K562 (cell line): Measurements from ENCODE around the gene CACNG6. TPM values are rescaled to one million over a fixed set of nuclear protein-coding genes. Genes with fewer than 3 reads are reported as not detected.

Source experiments
- ATAC-seq: fragments of 200-7000 bp; cut with Tn5 transposase; 3 replicates; pipeline ENCODE4 v1.9.1; 2020; ENCODE audit warnings: moderate library complexity
- BruUV-seq: library from RNA; stranded (reverse); fragments of 400-500 nt; replicated peaks from 2 replicates; lab custom pipeline; 2021; lab: Mats Ljungman, UMichigan
- CTCF ChIA-PET: fragments of 300-600 bp; formaldehyde crosslinking; extraction: SDS; loops from one replicate; lab custom pipeline; 2021; ENCODE audit warnings: low intra/inter-chr PET ratio; lab: Yijun Ruan, JAX
- POLR2A ChIA-PET: fragments of 300-600, 350-650 bp; sonication (Branson Sonifier 250); formaldehyde crosslinking; extraction: SDS; loops from one replicate; lab custom pipeline; 2021; ENCODE audit warnings: antibody characterized with exemption, inconsistent platforms; lab: Yijun Ruan, JAX
- DNase-seq, 4 experiments: peaks; one replicate each; pipeline versions ENCODE4 v3.0.0 to v3.0.0-alpha.2; 2011 to 2018; ENCODE audit warnings: low spot score in 3 of 4, mixed read lengths in 3 of 4; ENCODE audit errors: extremely low read depth in 1 of 4
- FAIRE-seq: peaks from 2 replicates; lab custom pipeline; 2011; peaks lifted over from hg19 to GRCh38; lab: Jason Lieb, UNC
- H2AFZ ChIP-seq: 2 replicates; pipeline ENCODE4 v1.6.0; 2011; ENCODE audit warnings: low read depth, low read length, control low read depth, inconsistent platforms
- H3K27ac ChIP-seq: fragments of 200-600 bp; 3 replicates; pipeline ENCODE4 v1.8.0; 2011; ENCODE audit warnings: low read depth, mild to moderate bottlenecking, control low read depth, inconsistent platforms, low read length, moderate library complexity, mixed read lengths; ENCODE audit errors: extremely low read depth
- H3K27me3 ChIP-seq, 2 experiments: fragments of 300-600 bp in 1 of 2; 2 replicates in 1 of 2; 3 replicates in 1 of 2; pipeline versions ENCODE4 v1.6.0 to v1.8.0; 2011; ENCODE audit warnings: inconsistent platforms in 2 of 2, low read length in 2 of 2, mild to moderate bottlenecking in 1 of 2, mixed read lengths in 1 of 2, moderate library complexity in 1 of 2; ENCODE audit not compliant: control insufficient read depth in 2 of 2, insufficient read depth in 2 of 2
- H3K36me3 ChIP-seq: fragments of 300-600 bp; 3 replicates; pipeline ENCODE4 v1.8.0; 2011; ENCODE audit warnings: mild to moderate bottlenecking, low read length, inconsistent platforms; ENCODE audit not compliant: control insufficient read depth, insufficient read depth
- H3K4me1 ChIP-seq, 2 experiments: fragments of 200-600 bp in 1 of 2; replicated peaks in 1 of 2; 2 replicates in 1 of 2; 3 replicates in 1 of 2; pipeline versions ENCODE4 v1.5.1 to v1.8.0; 2011; ENCODE audit warnings: inconsistent platforms in 2 of 2, low read length in 2 of 2, mild to moderate bottlenecking in 1 of 2, mixed read lengths in 1 of 2, moderate library complexity in 1 of 2; ENCODE audit not compliant: control insufficient read depth in 2 of 2, insufficient read depth in 2 of 2
- H3K4me2 ChIP-seq: 2 replicates; pipeline ENCODE4 v1.6.1; 2011; ENCODE audit warnings: low read length, control low read depth, inconsistent platforms, mixed read lengths; ENCODE audit not compliant: insufficient read depth
- H3K4me3 ChIP-seq: fragments of 200-600 bp; sonication (generic), shearing (Covaris generic); 2 replicates; pipeline ENCODE4 v1.5.1; 2016; ENCODE audit warnings: control low read depth, inconsistent platforms
- H3K79me2 ChIP-seq: fragments of 200-600 bp; 3 replicates; pipeline ENCODE4 v1.8.0; 2011; ENCODE audit warnings: low read length, inconsistent platforms; ENCODE audit not compliant: control insufficient read depth, insufficient read depth
- H3K9ac ChIP-seq, 2 experiments: 2 replicates each; pipeline versions ENCODE4 v1.6.0 to v1.6.1; 2011; ENCODE audit warnings: low read depth in 2 of 2, low read length in 2 of 2, control low read depth in 1 of 2, inconsistent platforms in 1 of 2, mild to moderate bottlenecking in 1 of 2, mixed read lengths in 1 of 2; ENCODE audit not compliant: insufficient read depth in 1 of 2
- H3K9me1 ChIP-seq: one replicate; pipeline ENCODE4 v1.6.0; 2011; ENCODE audit warnings: inconsistent platforms, mild to moderate bottlenecking, low read length, moderate library complexity; ENCODE audit not compliant: control insufficient read depth, insufficient read depth
- H3K9me3 ChIP-seq: replicated peaks from 2 replicates; pipeline ENCODE4 v1.5.1; 2011; ENCODE audit warnings: low read depth, low read length, inconsistent platforms; ENCODE audit not compliant: control insufficient read depth, insufficient read depth
- H4K20me1 ChIP-seq: replicated peaks from 2 replicates; pipeline ENCODE4 v1.6.1; 2011; ENCODE audit warnings: low read length, inconsistent platforms, mixed read lengths; ENCODE audit not compliant: control insufficient read depth, insufficient read depth
- CHD2 ChIP-seq: IDR thresholded peaks from 2 replicates; pipeline ENCODE4 v1.6.1; 2011; ENCODE audit warnings: low read depth, low read length
- CTCF ChIP-seq, 3 experiments: IDR thresholded peaks in 2 of 3; conservative IDR thresholded peaks in 1 of 3; 2 replicates each; pipeline ENCODE4 v1.5.1; 2011 to 2012; ENCODE audit warnings: low read length in 3 of 3, mild to moderate bottlenecking in 3 of 3, control low read depth in 2 of 3, improper control_type of control experiment in 1 of 3, inconsistent platforms in 1 of 3, low read depth in 1 of 3, mixed read lengths in 1 of 3, moderate library complexity in 1 of 3; ENCODE audit not compliant: insufficient read depth in 2 of 3
- CTCFL ChIP-seq: IDR thresholded peaks from 2 replicates; pipeline ENCODE4 v1.6.1; 2011; ENCODE audit warnings: borderline replicate concordance, low read depth, mild to moderate bottlenecking, moderate library complexity, low read length; ENCODE audit not compliant: insufficient read depth, poor library complexity, severe bottlenecking
- NRF1 ChIP-seq, 2 experiments: fragments of 450-650 bp; IDR thresholded peaks in 1 of 2; conservative IDR thresholded peaks in 1 of 2; 2 replicates each; pipeline ENCODE4 v1.6.1; 2014; ENCODE audit warnings: mild to moderate bottlenecking in 2 of 2
- WGBS: fragments of 100-300 bp; shearing (Covaris generic); methylation state at CpG from one replicate; pipeline ENCODE4 v1.1.6; 2016; ENCODE audit warnings: low coverage, mixed read lengths; ENCODE audit not compliant: insufficient coverage; ENCODE audit errors: missing lambda C conversion rate; 5-methylcytosine and 5-hydroxymethylcytosine counted together
- in situ Hi-C: fragments of 300-500 bp; cut with MboI; formaldehyde crosslinking; loops from 4 replicates; pipeline ENCODE4 v1.15.0; 2018; ENCODE audit warnings: inconsistent platforms, mixed read lengths
- intact Hi-C: fragments of 100-400 bp; cut with micrococcal nuclease; formaldehyde crosslinking; loops from 2 replicates; pipeline ENCODE4 v1.14.2; 2022
- polyA plus RNA-seq, 8 experiments: library from polyadenylated mRNA; depleted of rRNA in 4 of 8; stranded (reverse) in 5 of 8; unstranded in 3 of 8; fragments of >200 nt; fragmentation: Nextera tagmentation in 2 of 8; fragmentation: Illumina TruSeq in 1 of 8; extraction: Ambion mirVana in 2 of 8; extraction: Trizol in 1 of 8; gene quantifications; 2 replicates each; pipeline versions ENCODE4 v1.2.1 to v1.2.3, GENCODE V29; 2011 to 2014; ENCODE audit warnings: inconsistent platforms in 1 of 8, missing spikeins in 1 of 8
- total RNA-seq, 7 experiments: library from RNA; depleted of rRNA in 6 of 7; stranded (reverse); fragments of >200 nt in 6 of 7; fragmentation: Illumina TruSeq in 2 of 7; extraction: Trizol in 2 of 7; gene quantifications; 2 replicates each; pipeline versions ENCODE4 v1.2.1 to v1.2.3, GENCODE V29; 2011 to 2021; ENCODE audit warnings: low replicate concordance in 1 of 7

Gene CACNG6
- total and polyA plus RNA-seq, 9 of the 15 experiments (the other 6 are each of a cell fraction or from before 2014, with no cell fraction given) = not detected

GRCh38 chr19:53942001-53942786 lies 49.2 kb upstream of the CACNG6 start:
- peak; percentile 57 to 85 (median 82) for DNase-seq
- no TSS peak for BruUV-seq
- Histone ChIP-seq H3K9ac (no peak overlapping the region), H3K4me1 (peaks cover 0 to 13% of the 10 kb centered on the region in 2 experiments; a peak in 2 of 5 replicates), H3K4me3 (no peak overlapping the region), H3K79me2 (no peaks in the 10 kb centered on the region), H3K4me2 (no peak overlapping the region), H3K36me3 (no peaks in the 10 kb centered on the region), H2AFZ (no peak overlapping the region), H3K27me3 (peaks cover 9 to 25% of the 10 kb centered on the region in 2 experiments; a peak in 3 of 5 replicates), H3K9me3 (no peaks in the 10 kb centered on the region), H3K9me1 (no peaks in the 10 kb centered on the region), H3K27ac (no peak overlapping the region), H4K20me1 (no peaks in the 10 kb centered on the region; the same call in 1 of the 2 replicates)
- TF ChIP-seq CHD2 (no peak), CTCF (IDR thresholded peaks at IDR 0.05 in 2 of 3, conservative IDR thresholded peaks at IDR 0.05 in 1 of 3; ENCODE audit: insufficient read depth in 2 of 3, low read depth in 1 of 3, low read length in 3 of 3) (peak; percentile 20 to 38 (median 35); a peak in 4 of 6 replicates), NRF1 (conservative IDR thresholded peaks at IDR 0.05 in 1 of 2, IDR thresholded peaks at IDR 0.05 in 1 of 2) (peak; percentile 53 to 59; a peak in 3 of 4 replicates), CTCFL (peak; percentile 19)
- in situ Hi-C loops (no loop called here), intact Hi-C loops (no loop called here)
- ATAC-seq = peak; percentile 99
- WGBS = 28% methylated on average over 28 of the region's 55 CpGs
- POLR2A ChIA-PET = interaction anchor here (0.6 to 0.7 kb wide), 3 partner anchors 59 to 1292 kb away, joined by 3 read pairs; no protein-coding TSS in a partner anchor
- CTCF ChIA-PET = no interaction called here
- FAIRE-seq = peak; percentile 65
